Hypothalamus (tissue), 51 donors: ENCODE data around the gene PLPPR4.
"Not testable (repeated sequence)": the region's sequence is repeated elsewhere in the genome, so short reads cannot be mapped to it uniquely, and the experiment has no call there.

ENCODE experiments used
- DNase-seq, 51 donors: peaks; one replicate each; lab custom pipeline; 2025; lab: John Stamatoyannopoulos, UW

PLPPR4 gene

DNA sequence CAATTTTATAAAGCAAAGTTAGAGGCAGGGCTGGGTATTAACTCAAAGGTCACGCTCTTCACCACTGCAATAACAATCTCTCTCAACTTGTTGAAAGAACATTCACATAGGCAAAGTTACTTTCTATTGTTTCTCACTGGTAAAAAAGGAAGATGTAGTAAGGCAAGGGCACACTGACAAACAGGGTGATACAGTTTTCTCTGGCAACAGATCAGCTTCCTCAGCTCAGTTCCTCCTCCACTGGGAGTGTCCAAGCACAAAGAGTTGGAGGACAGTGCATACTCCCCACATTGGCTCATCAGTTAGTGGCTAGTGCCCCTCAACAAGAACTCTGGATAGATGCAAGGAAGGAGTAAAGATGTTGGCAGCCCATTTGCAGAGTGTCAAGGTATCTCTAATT lies 3.7 kb downstream of the PLPPR4 start:
- DNase-seq = no peak

DNA sequence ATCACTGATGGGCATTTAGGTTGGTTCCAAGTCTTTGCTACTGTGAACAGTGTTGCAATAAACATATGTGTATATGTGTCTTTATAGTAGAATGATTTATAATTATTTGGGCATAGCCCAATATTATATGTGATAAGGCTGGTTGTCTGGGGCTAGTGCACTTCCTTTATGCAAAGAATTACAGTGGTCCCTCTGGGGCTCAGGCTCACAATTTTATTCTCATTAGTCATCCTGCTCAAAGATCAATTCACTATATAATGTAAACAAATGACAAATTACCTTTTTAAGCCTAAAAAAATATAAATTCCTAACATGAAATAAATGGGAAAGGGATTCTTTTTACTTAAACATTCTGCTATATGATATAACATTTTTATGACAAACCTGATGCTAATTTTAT lies 5.0 kb downstream of the PLPPR4 start:
- no peak for DNase-seq

DNA sequence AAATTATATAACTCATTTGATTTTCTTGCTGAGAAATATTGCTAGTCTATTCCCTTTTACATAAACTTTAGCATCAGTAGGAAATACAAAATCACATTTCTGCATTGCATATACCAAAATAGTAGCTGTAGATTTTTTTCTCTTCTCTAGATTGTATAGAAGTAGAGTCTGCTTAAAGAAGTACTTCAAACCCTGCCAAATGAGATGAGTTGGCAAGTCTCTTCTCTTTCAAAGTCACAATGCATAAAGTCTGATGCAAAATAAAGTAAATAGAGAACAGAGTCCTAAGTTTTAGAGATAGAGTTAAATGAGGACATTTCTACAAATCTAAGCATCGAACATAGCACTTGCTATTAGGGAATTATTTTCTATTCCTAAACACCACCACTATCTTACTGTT lies 6.4 kb downstream of the PLPPR4 start:
- no peak for DNase-seq

DNA sequence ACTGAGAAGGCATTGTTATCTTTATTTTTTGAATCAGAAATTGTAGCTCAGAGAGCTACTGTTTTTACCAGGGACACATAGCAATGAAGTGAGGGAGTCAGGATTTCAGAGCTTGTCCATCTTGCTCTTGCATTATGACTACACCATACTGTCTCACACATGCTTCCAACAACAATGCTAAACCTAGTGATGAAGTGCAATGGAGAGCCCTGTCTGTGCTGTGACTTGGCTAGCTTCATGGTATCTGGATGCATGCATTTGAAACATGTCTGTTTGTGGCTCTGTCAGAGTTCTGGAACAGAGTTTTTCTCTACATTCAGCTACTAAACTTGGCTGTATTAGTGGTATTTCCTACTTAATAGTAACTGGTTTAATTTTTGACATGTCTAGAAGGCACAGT lies 7.0 kb downstream of the PLPPR4 start:
- DNase-seq = no peak

DNA sequence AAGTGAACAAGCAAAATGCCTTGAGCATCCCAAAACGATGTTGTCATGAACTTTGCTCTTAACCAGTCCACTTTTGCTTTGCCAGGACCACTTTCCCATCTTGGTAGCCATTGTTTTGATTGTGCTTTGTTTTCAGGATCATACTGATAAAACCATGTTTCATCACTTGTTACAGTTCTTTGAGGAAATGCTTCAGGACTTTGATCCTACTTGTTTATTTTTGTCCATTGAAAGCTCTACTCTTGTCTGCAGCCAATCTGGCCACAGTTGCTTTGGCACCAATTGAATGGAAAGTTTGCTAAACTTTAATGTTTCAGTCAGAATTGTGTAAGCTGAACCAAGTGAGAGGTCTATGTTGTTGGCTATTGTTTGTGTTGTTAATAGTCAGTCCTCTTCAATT lies 12.8 kb downstream of the PLPPR4 start:
- no peak for DNase-seq

DNA sequence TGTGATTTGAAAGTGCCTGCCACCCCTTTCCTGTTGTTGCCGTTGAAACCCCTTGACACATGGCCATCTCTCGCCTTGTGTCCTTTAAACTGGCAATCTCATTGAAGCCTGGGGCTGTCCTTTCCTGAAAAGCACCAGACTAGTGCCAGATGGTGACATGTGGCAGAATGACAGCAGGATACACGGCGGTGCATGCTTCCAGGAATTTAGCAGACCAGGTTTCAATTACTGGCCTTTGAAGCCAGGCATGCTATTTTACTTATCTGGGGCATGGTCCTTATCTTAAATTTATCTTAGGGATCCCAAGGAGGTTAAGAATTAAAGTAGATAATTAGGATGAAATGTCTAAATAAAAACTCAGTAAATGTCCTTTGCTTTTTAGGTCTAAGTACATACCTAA lies 15.2 kb downstream of the PLPPR4 start:
- DNase-seq = no peak

DNA sequence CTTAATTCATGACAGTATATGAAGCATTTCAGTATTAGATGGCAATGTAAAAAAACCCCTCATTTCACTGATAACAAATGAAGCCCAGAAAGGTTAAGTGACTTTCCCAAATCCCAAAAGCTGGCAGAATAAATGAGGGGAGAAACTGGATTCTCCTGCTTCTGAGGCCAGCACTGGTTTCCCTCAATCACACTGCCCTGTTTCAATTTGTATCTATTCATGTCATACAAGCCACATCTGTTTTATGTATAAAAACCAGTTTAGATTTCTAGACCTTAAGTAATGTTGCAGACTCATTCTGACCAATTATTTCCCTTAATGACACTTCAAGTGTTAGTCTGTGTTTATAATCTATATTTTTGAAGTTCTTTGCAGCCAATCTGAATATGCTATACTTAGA lies 16.8 kb downstream of the PLPPR4 start:
- no peak for DNase-seq

DNA sequence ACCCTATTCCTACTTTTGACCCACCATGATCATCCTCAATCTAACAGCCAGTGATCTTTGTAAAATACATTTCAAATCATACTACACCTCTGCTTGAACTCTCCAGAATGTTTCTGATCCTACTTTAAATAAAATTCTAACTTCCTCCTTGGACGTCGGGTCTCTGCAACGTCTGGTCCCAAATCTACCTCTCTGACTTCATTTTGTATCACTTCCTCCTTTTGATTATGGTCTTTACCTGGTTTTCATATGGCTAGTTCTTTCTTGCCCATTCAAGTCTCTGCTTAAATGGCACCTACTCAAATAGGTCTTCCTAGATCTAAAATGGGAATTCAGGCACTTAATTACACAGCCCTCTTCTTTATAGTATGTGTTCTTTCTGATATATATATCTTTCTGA lies 18.2 kb downstream of the PLPPR4 start:
- no peak for DNase-seq

DNA sequence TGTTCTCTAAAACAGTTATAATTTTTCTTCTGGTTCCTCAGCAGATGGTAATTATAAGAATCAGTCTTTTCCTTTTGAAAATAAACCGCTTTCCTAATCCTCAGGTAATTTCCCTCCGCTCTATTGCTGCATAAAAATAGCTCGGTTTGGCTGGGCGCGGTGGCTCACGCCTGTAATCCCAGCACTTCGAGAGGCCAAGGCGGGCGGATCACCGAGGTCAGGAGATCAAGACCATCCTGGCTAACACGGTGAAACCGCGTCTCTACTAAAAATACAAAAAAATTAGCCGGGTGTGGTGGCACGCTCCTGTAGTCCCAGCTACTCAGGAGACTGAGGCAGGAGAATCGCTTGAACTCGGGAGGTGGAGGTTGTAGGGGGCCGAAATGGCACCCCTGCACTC lies 19.2 kb downstream of the PLPPR4 start:
- not testable (repeated sequence) for DNase-seq

DNA sequence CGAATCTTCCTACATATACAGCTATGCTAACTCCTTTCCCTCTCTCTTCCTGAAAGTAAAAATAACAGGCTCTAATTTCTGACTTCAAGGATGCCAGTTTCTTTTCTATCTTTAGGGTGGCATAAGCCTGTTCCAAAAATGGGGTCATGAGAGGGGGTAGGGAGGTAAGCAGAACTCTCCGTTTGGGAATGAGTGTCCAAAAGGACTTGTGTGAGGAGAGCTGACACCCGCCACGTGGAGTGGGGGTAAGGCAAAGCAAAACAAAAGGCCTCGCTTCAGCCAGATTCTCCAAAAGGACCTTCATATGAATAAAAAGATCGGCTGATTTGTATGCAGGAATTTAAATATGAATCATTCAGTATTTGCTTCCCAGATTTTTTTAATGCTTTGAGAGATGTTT lies 28.6 kb downstream of the PLPPR4 start:
- DNase-seq = no peak

DNA sequence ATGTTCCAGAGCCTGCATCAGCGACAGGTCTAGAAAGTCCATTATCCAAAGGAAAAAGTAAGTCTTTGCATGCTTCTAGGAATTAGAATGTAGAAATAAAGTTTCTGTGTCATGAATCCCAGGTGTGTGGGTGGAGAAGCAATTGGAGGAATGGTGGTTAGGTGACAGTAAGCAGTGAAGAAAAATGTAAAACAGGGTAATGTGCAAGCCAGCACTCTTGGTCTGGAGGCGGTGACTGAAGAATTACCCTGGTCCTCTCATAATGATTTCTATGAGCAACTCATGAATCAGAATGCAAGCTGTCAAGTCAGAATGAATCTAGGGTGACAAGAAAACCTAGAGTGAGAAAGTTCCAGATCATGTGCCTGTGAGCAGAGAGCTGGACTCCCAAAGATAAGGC lies 33.6 kb downstream of the PLPPR4 start:
- peak in 1 of 51 donors; percentile 31 for DNase-seq

DNA sequence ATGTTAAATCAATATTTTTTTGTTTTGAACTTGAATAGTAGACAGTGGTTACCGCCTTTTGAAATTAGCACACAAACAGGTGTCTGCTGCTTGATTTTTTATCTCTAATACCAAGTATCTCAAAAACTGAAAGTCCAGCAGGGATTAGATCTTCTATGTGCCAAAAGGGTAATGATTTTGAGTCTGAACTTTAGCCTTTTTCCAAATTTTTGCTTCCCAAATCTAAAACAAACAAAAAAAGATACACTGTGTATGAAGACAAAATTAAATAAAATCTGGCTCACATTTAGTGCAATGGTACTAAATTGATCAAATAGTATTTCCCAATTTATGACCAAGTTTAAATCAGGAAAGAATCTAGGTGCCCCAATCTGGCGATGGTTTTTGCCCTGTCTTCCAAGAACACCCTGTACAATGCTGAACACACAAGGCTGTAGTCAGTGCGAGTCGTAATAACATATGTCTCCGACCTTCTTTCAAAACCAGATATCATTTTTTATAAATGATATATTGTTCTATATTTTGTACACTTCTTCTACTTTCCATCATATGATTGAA lies 40.5 kb downstream of the PLPPR4 start:
- DNase-seq = no peak

DNA sequence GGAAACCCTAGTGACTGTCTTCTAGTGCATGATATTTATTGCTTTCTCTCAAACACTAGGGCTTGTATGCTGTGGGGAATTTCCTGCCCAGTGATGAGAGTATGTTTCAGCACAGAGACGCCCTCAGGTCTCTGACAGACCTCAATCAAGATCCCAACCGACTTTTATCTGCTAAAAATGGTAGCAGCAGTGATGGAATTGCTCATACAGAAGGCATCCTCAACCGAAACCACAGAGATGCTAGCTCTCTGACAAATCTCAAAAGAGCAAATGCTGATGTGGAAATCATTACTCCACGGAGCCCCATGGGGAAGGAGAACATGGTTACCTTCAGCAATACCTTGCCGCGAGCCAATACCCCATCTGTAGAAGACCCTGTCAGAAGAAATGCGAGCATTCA lies 41.3 kb downstream of the PLPPR4 start:
- no peak for DNase-seq

DNA sequence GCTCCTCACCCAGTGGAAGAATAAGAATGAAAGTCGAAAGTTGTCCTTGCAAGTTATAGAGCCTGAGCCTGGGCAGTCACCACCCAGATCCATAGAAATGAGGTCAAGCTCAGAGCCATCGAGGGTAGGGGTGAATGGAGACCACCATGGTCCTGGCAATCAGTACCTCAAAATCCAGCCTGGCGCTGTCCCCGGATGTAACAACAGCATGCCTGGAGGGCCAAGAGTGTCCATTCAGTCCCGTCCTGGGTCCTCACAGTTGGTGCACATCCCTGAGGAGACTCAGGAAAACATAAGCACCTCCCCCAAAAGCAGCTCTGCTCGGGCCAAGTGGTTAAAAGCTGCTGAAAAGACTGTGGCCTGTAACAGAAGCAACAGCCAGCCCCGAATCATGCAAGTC lies 41.8 kb downstream of the PLPPR4 start:
- DNase-seq = no peak

DNA sequence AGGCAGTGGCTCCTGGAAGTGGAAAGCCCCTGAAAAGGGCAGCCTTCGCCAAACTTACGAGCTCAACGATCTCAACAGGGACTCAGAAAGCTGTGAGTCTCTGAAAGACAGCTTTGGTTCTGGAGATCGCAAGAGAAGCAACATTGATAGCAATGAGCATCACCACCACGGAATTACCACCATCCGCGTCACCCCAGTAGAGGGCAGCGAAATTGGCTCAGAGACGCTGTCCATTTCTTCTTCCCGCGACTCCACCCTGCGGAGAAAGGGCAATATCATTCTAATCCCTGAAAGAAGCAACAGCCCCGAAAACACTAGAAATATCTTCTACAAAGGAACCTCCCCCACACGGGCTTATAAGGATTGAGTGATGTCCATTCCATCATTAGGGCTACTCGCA lies 42.4 kb downstream of the PLPPR4 start:
- DNase-seq = no peak

DNA sequence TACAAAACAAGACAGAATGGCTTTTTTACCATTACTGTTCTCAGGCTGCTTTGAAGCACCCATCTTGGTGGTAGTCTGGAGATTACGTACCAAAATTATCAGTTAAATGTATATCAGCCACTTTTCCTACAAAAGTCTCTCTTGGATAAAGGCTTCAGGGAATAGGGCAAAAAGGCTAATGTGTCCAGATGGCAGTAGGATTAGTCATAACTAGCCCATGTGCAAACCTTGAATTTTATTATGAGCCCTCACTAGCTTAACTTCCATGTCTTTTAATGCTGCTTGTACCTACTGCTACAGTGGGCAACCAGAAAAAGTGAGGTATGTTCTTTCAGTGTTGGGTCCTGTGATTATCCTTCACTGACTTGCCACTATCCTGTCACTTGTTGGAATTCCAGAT lies 51.0 kb downstream of the PLPPR4 start:
- DNase-seq = no peak

DNA sequence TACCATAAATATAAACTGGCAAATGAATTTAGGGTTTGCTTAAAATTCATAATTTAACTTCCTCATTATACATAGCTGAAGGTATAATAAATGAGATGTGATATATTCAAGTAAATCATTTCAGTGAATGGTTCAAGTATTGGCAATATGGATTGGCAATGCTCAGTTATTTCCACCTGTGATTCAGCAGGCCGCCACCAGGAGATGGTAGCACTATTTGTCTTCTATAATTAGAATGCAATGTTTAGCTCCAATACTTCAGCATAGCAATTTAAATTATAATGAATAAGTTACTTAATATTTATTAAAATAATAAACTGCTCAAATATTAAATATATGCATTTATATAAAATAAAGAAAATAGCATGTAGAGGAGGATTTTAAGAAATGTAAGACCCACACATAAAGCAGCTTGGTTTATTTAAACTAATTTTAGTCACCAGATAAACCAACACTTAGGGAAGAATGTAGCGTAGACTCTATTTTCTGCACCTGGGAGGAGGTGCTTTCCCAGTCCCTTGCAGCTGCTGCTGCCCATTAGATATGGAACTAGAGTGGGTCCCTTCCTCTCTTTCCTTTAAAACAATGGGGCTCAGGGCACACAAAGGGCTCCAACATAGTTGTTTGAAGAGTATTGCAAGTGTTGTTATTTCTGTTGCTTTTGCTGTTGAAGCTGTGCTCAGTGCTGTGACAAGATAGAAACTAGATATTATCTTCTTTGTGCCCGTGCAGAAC lies 62.1 kb downstream of the PLPPR4 start:
- no peak for DNase-seq

DNA sequence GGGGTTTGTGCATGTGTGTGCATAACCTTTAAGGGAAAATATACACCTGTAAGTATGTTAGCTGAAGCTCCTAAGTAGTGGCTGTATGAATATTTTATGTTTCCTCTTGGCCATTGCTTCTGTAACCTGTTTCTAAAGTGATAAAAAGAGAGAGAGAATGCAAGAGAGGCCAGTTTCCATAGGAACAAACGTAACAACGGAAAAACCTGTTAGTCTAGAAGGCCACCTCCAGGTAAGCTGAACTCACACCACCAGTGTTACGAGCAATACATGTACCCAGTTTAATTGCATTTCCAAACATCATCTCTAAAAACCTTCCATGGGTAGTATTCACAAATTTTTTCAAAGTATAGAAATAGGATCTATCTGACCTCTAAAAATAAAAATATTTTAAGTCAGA lies 63.1 kb downstream of the PLPPR4 start:
- no peak for DNase-seq

DNA sequence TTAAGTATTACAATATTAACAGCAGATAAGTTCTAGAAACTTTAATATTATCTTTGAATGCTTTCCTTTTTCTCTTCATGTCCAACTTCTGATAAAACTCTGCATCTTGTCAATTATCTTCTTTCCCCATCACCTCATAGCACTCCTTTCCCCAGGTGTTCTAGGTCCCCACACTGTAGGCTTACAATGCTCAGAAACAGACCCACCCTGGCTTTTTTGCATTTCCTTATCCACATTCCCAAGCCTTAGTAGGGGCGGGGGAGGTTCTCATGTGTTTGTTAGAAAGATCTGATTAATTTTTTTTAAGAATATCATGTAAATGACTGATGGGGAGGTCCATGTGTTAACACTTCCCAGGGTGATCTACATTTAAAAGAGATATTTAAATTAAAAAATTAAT lies 63.9 kb downstream of the PLPPR4 start:
- DNase-seq = no peak

DNA sequence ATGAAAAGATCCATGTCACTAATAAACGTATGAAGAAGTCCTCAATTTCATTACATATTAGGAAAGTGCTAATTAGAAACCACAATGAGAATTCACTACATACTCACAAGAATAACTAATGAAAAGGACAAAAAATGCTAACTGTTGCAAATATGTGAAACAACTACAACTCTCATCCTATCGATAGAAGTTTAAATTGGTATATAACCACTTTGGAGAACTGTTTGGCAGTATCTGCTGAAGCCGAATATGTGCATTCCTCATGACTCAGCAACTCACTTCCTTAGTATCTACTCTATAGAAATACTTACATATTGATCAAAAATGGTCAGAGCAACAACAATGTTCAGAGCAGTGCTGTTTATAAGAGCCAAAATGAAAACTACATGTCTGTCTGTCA lies 66.8 kb downstream of the PLPPR4 start:
- DNase-seq = no peak

DNA sequence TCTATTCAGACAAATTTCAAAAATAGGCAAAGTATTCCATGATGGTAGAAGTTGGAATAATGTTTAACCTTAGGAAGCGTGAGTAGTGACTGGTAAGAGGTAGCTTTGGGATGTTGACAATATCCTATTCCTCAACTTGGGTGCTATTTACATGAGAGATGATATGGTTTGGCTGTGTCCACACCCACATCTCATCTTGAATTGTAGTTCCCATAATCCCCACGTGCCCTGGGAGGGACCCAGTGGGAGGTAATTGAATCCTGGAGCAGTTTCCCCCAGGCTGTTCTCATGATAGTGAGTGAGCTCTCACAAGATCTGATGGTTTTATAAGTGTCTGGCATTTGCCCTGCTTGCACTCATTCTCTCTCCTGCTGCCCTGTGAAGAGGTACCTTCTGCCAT lies 67.3 kb downstream of the PLPPR4 start:
- no peak for DNase-seq

DNA sequence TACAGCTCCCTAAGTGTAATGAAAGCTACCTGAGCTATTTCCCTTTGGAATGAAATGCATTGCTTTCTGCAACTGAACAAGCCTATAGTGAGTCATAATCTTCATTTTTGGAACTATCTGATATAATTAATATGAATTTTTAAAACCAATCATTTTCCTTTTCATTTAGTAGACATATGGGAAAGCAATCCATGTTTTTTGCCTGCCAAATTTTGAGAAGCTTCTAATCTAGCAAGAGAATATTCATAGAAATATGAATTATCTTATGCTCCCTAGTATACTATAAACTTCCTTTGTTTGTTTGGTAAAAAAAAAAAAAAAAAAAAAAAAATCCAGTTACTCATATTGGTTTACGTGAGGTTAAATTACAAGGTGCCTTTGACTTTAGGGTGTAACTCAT lies 68.3 kb downstream of the PLPPR4 start:
- no peak for DNase-seq

DNA sequence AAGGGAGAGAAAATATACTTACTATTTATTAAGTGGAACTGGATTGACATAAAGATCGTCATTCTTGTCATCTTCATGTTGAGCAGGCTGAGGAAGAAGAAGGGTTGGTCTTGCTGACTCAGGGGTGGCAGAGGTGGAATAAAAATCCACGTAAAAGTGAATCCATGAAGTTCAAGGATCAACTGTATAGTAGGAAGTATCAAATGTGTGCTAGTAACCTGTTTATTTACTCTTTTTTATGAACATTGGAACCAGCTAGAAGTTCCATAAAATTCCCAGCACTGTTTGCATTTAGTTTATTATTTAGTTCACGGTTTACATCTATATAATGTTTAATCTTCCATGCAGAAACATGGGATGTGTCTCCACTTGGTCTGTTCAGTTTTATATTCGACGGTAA lies 70.7 kb downstream of the PLPPR4 start:
- no peak for DNase-seq
